NCI-H510A (cell line): ENCODE data around the gene ADAMTS17.

Experiments
- DNase-seq: peaks from one replicate; lab custom pipeline; 2025; lab: John Stamatoyannopoulos, UW

ADAMTS17 gene

GRCh38 chr15:100249096-100249815, 92.5 kb downstream of the ADAMTS17 start:
- DNase-seq: no peak

DNA sequence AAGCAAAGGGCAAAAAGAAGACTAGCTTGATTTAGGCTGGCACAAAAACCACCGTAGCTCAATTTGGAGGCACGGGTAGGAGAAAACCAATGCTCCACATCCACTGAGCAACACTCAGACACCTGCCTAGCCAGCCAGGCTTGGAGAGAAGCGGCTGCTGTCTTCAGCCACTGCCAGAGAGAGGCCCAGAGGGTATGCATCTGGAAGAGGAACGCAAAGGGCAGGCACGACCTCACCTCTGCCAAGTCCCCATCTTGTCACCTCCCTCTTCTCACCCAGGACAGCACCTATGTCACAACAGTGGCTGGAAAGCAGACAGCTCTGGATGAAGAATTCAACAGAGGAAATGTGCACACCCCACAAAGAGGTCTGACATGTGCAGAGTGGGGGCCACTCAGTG, 93.5 kb downstream of the ADAMTS17 start:
- no peak for DNase-seq

- no peak for DNase-seq
These were observed 94.2 kb downstream of the ADAMTS17 start for GRCh38 chr15:100247228-100248225.

DNA sequence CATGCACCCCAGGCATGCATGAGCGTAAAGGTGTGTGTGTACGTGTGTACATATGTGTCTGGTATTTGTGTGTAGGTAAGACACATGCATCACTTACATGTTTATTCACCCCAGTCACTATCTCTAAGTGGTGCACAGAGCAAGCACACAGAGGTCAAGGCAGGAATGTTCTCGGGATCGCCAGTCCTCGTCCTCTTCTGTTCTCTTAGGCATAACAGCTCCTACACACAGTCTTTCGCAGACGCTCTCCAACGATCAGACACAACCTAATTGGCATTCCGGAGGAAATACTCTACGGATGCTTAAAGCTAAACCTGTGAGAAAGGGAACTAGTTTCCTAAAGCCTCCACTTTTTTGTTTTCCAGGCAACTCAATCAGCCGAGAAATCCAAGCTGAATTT, 95.9 kb downstream of the ADAMTS17 start:
- DNase-seq: no peak

DNA sequence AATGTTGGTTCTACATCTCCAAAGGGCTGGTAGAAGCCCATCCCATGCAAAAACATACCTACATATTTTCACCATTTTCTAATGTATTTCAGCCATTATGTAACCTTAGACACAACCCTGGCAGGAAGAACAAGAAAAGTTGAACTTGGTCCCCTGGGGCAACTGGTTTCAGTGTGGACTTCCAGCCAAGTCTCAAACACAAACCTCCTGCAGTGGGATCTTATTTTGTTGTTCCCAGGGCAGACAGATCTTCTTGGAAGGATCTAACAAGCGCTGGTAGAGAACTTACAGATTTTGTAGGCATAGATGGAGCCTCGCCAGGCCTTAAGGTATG, 96.3 kb downstream of the ADAMTS17 start:
- no peak for DNase-seq

DNA sequence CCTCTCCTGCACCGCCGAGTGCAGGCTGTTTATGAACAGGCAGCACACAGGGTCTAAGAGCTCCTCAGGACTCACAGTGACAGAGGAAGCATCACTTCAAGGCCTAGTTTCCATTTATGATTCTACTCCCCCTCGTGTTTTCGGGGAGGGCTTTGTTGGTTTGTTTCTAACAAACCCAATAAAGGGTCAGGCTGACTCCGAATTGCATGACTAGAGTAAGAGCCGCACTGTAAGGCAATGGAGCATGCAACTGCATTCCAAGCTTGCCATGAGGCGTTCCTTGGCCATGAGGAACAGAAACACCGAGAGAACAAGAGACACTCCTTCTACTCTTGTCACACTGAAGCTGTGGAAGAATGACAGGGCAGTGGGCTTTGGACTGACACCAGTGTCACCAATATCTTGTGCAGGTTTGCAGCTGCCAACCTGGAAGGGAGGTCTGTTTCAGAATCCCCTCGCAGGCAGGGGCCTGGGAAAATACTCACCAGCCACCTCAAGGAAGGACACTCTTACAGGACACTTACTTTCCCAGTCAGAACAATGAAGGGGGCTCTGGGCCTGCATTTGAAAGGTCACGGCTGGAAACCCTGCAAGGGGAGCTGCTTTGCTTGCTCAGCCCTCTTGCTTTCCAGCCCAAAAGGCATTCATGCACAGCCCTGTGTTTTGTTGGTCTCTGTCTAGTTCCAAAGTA, 96.8 kb downstream of the ADAMTS17 start:
- DNase-seq: no peak

- no peak for DNase-seq
These were observed 98.8 kb downstream of the ADAMTS17 start for GRCh38 chr15:100242989-100243388.

DNA sequence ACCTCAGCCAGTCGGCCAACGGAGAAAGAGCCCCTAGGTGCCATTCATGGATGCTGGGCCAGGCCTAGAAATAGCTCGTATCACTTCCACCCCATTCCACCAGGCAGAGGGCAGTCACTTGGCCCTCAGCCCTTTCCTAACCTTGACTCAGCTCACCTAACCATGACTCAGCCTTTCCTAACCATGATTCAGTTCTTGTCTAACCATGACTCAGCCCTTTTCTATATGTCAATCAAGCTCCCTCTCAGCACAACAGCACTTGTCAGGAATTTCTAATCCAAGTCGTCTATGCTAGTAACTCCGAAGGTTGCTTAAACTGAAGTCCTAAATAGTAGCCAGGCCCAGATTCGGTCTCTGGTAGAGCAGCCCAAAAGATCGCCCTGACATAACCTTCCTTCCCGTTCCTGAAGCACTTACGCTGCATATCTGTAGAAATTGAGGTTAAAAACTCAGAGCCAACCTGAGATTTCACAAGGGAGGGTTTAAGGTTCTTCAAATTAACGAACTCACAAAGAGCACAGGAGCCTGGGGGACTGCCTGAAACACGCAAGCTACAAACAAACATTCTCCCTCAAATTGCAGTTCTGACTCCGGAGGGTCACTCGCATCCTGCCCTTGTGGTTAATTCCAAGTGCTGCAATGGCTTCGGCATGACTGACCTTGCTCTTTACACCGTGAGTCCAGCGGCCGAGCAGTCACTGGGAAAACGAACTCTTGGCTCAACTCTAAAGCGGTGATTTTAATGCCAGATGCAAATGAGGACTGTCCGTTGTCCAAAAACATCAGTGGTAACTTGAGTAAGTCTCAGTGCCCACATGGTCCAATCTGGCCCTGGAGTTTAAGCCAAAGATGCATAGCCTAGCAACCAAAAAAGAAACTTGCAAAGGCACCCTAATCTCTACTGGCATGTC, 99.9 kb downstream of the ADAMTS17 start:
- DNase-seq: no peak

- no peak for DNase-seq
These were observed 104.6 kb downstream of the ADAMTS17 start for GRCh38 chr15:100236981-100237720.

DNA sequence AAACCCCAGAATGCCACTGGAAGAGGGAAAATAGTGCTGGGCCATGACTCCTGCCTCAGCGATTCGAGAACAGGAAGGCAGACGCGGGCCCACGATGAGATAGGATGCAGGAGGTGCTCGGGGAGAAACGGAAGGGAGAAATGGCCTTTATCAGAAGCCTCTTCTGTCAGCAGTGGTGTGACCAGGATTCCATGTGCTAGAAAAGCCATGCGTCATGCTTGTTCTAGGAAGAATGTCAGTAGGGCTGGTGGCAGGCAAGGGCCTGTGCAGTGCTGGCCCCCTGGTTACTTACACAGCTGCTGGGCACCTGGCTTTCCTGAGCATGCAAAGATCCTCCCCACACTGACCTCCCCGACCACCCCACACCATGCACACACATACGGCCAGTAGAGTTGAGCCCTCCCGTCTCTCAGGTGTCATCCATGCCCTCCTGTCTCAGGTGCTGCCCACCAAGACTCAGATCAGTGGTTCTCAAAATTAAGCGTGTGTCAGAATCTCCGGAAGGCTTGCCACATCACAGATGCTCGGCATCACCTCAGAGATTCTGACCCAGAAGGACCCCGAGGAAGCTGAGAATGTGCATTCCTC, 106.7 kb downstream of the ADAMTS17 start:
- no peak for DNase-seq

GRCh38 chr15:100234158-100235029, 107.4 kb downstream of the ADAMTS17 start:
- DNase-seq: no peak

DNA sequence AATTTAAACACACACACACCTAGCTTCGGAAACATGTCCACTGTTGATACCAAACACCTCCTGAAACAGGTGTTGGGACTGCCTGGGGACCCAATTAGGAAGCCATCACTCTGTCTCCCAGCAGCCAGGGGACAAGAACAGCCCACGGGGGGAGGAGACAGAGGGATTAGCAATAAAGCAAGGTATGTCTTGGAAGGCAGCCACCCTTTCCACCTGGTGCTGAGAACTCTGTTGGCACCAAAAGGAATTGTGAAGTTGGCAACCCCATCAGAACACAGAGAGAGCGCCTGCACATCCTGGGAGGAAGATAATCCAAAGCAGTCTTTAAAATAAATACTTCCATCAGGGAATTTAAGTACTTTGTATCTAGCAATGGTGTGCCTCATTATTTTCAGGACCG, 111.0 kb downstream of the ADAMTS17 start:
- DNase-seq: no peak

DNA sequence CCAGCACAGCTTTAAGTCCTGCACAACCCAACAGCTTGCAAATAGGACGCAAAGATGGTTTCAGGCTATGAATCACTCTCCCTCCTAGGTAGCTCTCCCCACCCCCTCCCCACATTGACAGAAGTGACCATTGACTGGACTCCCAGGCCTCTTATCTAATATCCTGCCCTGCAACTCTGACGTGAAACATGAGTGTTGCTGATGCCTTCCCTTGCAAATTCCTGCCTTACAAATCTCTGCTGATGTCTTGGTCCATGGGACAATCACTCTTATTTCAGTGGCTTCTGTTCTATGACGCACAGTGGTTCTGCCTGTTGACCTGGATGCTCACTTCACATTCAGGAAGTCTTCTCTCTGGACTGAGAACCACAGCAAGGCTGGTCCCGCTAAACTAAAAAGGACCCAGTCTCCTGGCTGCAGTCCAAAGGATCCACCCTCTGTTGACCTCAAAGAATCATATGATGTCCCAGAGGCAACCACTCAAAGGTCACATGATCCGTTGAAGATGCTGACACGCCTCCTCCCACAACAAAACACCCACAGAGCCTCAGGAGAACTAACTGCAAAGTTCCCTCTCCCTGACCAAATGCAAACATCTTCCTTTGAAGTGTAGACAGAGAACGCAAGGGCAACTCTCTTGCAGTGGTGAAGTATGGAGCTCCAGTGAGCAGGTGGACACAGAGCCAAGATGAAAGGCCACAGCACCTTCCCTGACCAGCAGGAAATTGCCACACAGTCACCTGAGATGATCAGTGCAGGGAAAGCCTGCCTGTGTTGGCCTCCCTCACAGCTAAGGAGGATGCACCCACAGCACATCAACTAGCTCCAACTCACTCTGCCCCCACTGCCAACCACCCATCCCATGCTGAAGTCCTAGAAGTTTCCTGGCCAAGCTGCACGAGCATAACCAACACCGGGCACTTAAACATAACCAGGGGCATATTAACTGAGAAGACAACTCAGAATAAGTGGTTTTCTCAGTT, 112.3 kb downstream of the ADAMTS17 start:
- no peak for DNase-seq

- no peak for DNase-seq
These were observed 114.0 kb downstream of the ADAMTS17 start for GRCh38 chr15:100227781-100228180.

DNA sequence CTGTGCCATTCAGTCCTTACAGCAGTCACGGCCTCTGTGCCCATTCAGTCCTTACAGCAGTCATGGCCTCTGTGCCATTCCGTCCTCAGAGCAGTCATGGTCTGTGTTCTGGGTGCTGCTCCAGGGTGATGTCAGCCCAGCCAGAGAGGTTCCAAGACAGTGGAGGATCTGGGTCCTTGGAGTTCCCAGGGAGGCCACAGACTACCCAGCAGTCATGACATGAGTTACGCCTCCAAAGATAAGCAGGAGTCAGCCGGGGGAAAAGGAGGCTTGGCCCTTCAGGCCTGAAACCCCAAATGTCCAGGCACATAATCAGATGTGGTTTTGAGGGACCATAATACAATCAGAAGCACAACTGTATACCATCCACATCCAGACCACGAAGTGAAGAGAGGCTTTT, 115.7 kb downstream of the ADAMTS17 start:
- no peak for DNase-seq

GRCh38 chr15:100224206-100225185, 117.3 kb downstream of the ADAMTS17 start:
- no peak for DNase-seq

GRCh38 chr15:100222349-100222715, 119.4 kb downstream of the ADAMTS17 start:
- DNase-seq: no peak
